ENCODE data around the gene UST. TPM values are rescaled to one million over a fixed set of nuclear protein-coding genes. Genes with fewer than 3 reads are reported as not detected.

The UST gene
- total RNA-seq, 4 donors from 2014 or later = 4.8 to 9.0 (median 7.8) TPM

GRCh38 chr6:149094156-149094555, 347.3 kb downstream of the UST start:
- TF ChIP-seq CTCF (IDR thresholded peaks at IDR 0.05) = no peak
- TF ChIP-seq POLR2AphosphoS5 (IDR thresholded peaks at IDR 0.05) = no peak
- no peak for TF ChIP-seq POLR2A (IDR thresholded peaks at IDR 0.05)
- TF ChIP-seq EP300 (IDR thresholded peaks at IDR 0.05; ENCODE audit: low read depth) = no peak
- Histone ChIP-seq H3K4me3 (no peak overlapping the region), H3K9me3 (peaks cover 12 to 14% of the 10 kb centered on the region in 2 donors), H3K36me3 (no peaks in the 10 kb centered on the region), H3K4me1 (peaks cover 0 to 7% (median 2%) of the 10 kb centered on the region in 4 donors), H3K27ac (no peak overlapping the region), H3K27me3 (no peaks in the 10 kb centered on the region)
- intact Hi-C loops (cut with DNase I; ENCODE audit: low total_unique reads) (loop anchor here (5.0 kb wide), 1 partner anchor 423 kb away; no protein-coding TSS in a partner anchor), in situ Hi-C loops (cut with MboI; ENCODE audit: low pct_ligation_motif_present in 1 of 4, low pct_unique_long_range_greater_than_20kb in 1 of 4, low sequenced_read_pairs in 3 of 4) (loop anchor here in 1 of 4 donors (25.0 kb wide), 1 partner anchor 418 kb away; no protein-coding TSS in a partner anchor)
- WGBS, 2 donors (ENCODE audit: low coverage in 1 of 2) = 77 to 78% methylated on average over 3 of the region's 3 CpGs
- DNase-seq = no peak

GRCh38 chr6:149094934-149095351, 348.1 kb downstream of the UST start:
- Histone ChIP-seq H3K4me3 (no peak overlapping the region), H3K36me3 (no peaks in the 10 kb centered on the region), H3K4me1 (peaks cover 0 to 7% (median 2%) of the 10 kb centered on the region in 4 donors), H3K27me3 (no peaks in the 10 kb centered on the region), H3K9me3 (peaks cover 12 to 17% of the 10 kb centered on the region in 2 donors), H3K27ac (no peak overlapping the region)
- intact Hi-C loops (cut with DNase I; ENCODE audit: low total_unique reads) (loop anchor here (5.0 kb wide), 1 partner anchor 422 kb away; no protein-coding TSS in a partner anchor), in situ Hi-C loops (cut with MboI; ENCODE audit: low pct_ligation_motif_present in 1 of 4, low pct_unique_long_range_greater_than_20kb in 1 of 4, low sequenced_read_pairs in 3 of 4) (loop anchor here in 1 of 4 donors (25.0 kb wide), 1 partner anchor 417 kb away; no protein-coding TSS in a partner anchor)
- WGBS, 2 donors (ENCODE audit: low coverage in 1 of 2) = 54 to 60% methylated on average over 2 of the region's 2 CpGs
- no peak for DNase-seq
- TF ChIP-seq POLR2AphosphoS5 (IDR thresholded peaks at IDR 0.05) (no peak), POLR2A (IDR thresholded peaks at IDR 0.05) (no peak), EP300 (IDR thresholded peaks at IDR 0.05; ENCODE audit: low read depth) (no peak), CTCF (IDR thresholded peaks at IDR 0.05) (no peak)

- peaks cover 0 to 7% (median 2%) of the 10 kb centered on the region in 4 donors for H3K4me1 ChIP-seq
- no peak for DNase-seq
- TF ChIP-seq POLR2AphosphoS5 (IDR thresholded peaks at IDR 0.05) = no peak
- no peak for TF ChIP-seq POLR2A (IDR thresholded peaks at IDR 0.05)
- TF ChIP-seq EP300 (IDR thresholded peaks at IDR 0.05; ENCODE audit: low read depth) = no peak
- no peak for TF ChIP-seq CTCF (IDR thresholded peaks at IDR 0.05)
- in situ Hi-C loops (cut with MboI; ENCODE audit: low pct_ligation_motif_present in 1 of 4, low pct_unique_long_range_greater_than_20kb in 1 of 4, low sequenced_read_pairs in 3 of 4) = loop anchor here in 1 of 4 donors (25.0 kb wide), 1 partner anchor 416 kb away; no protein-coding TSS in a partner anchor
- no peaks in the 10 kb centered on the region for H3K36me3 ChIP-seq
- no peak overlapping the region for H3K4me3 ChIP-seq
- H3K27me3 ChIP-seq = no peaks in the 10 kb centered on the region
- WGBS, 2 donors (ENCODE audit: low coverage in 1 of 2) = 44 to 60% methylated on average over 1 of the region's 1 CpG
- peaks cover 12 to 17% of the 10 kb centered on the region in 2 donors for H3K9me3 ChIP-seq
- intact Hi-C loops (cut with DNase I; ENCODE audit: low total_unique reads) = no loop called here
- H3K27ac ChIP-seq = no peak overlapping the region
Observed at GRCh38 chr6:149095842-149096241, 349.0 kb downstream of the UST start.

GRCh38 chr6:149097794-149098193, 351.0 kb downstream of the UST start:
- Histone ChIP-seq H3K4me3 (no peak overlapping the region), H3K27ac (no peak overlapping the region), H3K36me3 (no peaks in the 10 kb centered on the region), H3K27me3 (no peaks in the 10 kb centered on the region), H3K4me1 (peaks cover 0 to 7% (median 2%) of the 10 kb centered on the region in 4 donors), H3K9me3 (peaks cover 12 to 17% of the 10 kb centered on the region in 2 donors)
- WGBS, 2 donors (ENCODE audit: low coverage in 1 of 2) = 89 to 94% methylated on average over 2 of the region's 2 CpGs
- in situ Hi-C loops (cut with MboI; ENCODE audit: low pct_ligation_motif_present in 1 of 4, low pct_unique_long_range_greater_than_20kb in 1 of 4, low sequenced_read_pairs in 3 of 4) (loop anchor here in 1 of 4 donors (25.0 kb wide), 1 partner anchor 415 kb away; no protein-coding TSS in a partner anchor), intact Hi-C loops (cut with DNase I; ENCODE audit: low total_unique reads) (no loop called here)
- DNase-seq = no peak
- no peak for TF ChIP-seq POLR2AphosphoS5 (IDR thresholded peaks at IDR 0.05)
- no peak for TF ChIP-seq EP300 (IDR thresholded peaks at IDR 0.05; ENCODE audit: low read depth)
- TF ChIP-seq CTCF (IDR thresholded peaks at IDR 0.05) = no peak
- no peak for TF ChIP-seq POLR2A (IDR thresholded peaks at IDR 0.05)
